Heart left ventricle (tissue), 16 donors: ENCODE measurements around the gene RAI1. TPM values are rescaled to one million over a fixed set of nuclear protein-coding genes. Genes with fewer than 3 reads are reported as not detected.

Experiments used
- ATAC-seq, 4 donors: fragments of 200-7000 bp; cut with Tn5 transposase; one replicate each; pipeline ENCODE4 v1.9.1; 2020 to 2022; ENCODE audit warnings: moderate library complexity in 4 of 4, mild to moderate bottlenecking in 3 of 4, moderate number of reproducible peaks in 1 of 4
- DNase-seq, 5 donors: peaks; one replicate each; pipeline ENCODE4 v3.0.0-alpha.2; 2020
- H3K27ac ChIP-seq, 12 donors: fragments of 200-600 bp; sonication (generic) in 4 of 12; one replicate each; pipeline versions ENCODE4 v1.5.0 to v1.8.0; 2016 to 2022; ENCODE audit warnings: mild to moderate bottlenecking in 2 of 12
- H3K27me3 ChIP-seq, 9 donors: fragments of 200-600 bp; sonication (generic) in 2 of 9; one replicate each; pipeline versions ENCODE4 v1.5.1 to v1.8.0; 2016 to 2022; ENCODE audit warnings: mild to moderate bottlenecking in 3 of 9
- H3K36me3 ChIP-seq, 9 donors: fragments of 200-600 bp; sonication (generic) in 2 of 9; one replicate each; pipeline versions ENCODE4 v1.5.0 to v1.8.0; 2018 to 2022; ENCODE audit warnings: mild to moderate bottlenecking in 2 of 9
- H3K4me1 ChIP-seq, 12 donors: fragments of 200-600 bp; sonication (generic) in 4 of 12; one replicate each; pipeline versions ENCODE4 v1.5.0 to v1.8.0; 2016 to 2022; ENCODE audit warnings: mild to moderate bottlenecking in 3 of 12
- H3K4me3 ChIP-seq, 12 donors: fragments of 200-600 bp; sonication (generic) in 4 of 12; one replicate each; pipeline versions ENCODE4 v1.5.0 to v1.8.0; 2017 to 2022; ENCODE audit warnings: mild to moderate bottlenecking in 9 of 12, moderate library complexity in 4 of 12
- H3K9me3 ChIP-seq, 12 donors: fragments of 200-600 bp; sonication (generic) in 4 of 12; one replicate each; pipeline versions ENCODE4 v1.5.0 to v1.8.0; 2016 to 2022; ENCODE audit warnings: mild to moderate bottlenecking in 1 of 12
- POLR2A ChIP-seq, 2 donors: fragments of 450-650 bp; IDR thresholded peaks; one replicate each; pipeline ENCODE4 v1.6.1; 2017; ENCODE audit warnings: antibody characterized with exemption in 2 of 2, mild to moderate bottlenecking in 2 of 2, moderate library complexity in 2 of 2
- WGBS, 4 donors: extraction: QIAGEN DNeasy Blood & Tissue Kit in 2 of 4; methylation state at CpG; one replicate each; pipeline versions ENCODE4 v1.1.5 to v1.1.7; 2013 to 2018; 5-methylcytosine and 5-hydroxymethylcytosine counted together
- intact Hi-C, 10 donors: fragments of 100-400 bp; cut with DNase I; formaldehyde crosslinking; loops; one replicate each; pipeline versions ENCODE4 v1.11.1 to v1.14.2; 2022
- polyA plus RNA-seq, 2 donors: library from polyadenylated mRNA; stranded (reverse); fragments of 200-250 nt; gene quantifications; one replicate each; pipeline ENCODE4 v1.2.3, GENCODE V29; 2013
- total RNA-seq, 9 donors: library from RNA; depleted of rRNA in 2 of 9; stranded (reverse); fragments of >200 nt in 2 of 9; fragmentation: NEBNext Ultra II Directional in 3 of 9; extraction: Animal tissue kit (Norgen Biotek cat#: 25700) in 3 of 9; gene quantifications; one replicate each; pipeline versions ENCODE4 v1.1.0 to v1.2.4, GENCODE V29; 2016 to 2023
- TF ChIP-seq, protein P1 (sequence below), 12 donors: fragments of 200-600 bp; sonication (generic) in 4 of 12; IDR thresholded peaks; one replicate each; pipeline versions ENCODE4 v1.5.0 to v1.8.0; 2018 to 2022; ENCODE audit warnings: antibody characterized with exemption in 12 of 12, mild to moderate bottlenecking in 5 of 12
- donor health status: ischemic (EF 13 %, LVEDD 7.1; RV severe dilation, severe dysfunction).
- donor health status: healthy with polysubstance abuse.
- donor health status: DM: no; HTN: yes; CAD: no.
- donor health status: DM: no; HTN: no; CAD: no.
- donor health status: ischemic (EF 25% LVEDD 6.9; RV normal size, moderate dysfunction).
- donor health status: ischemic (EF 25% LVEDD 5.7; RV mildly dilated, moderate dysfunction).
- donor health status: healthy.
- donor health status: DM: yes; HTN: yes; CAD: no.
- donor health status: ischemic (EF 35%, LVEDD 5.7; RV mildly dilated, moderate dysfunction).
- donor health status: nonischemic (EF 11% LVEDD 7.7; RV severe dilation, severe dysfunction).
- donor health status: DM: yes; HTN: yes; CAD: no.
- donor health status: PGD.
- donor health status: ischemic (EF 29% LVEDD 5.4; RV normal size, mild dysfunction).
- donor health status: nonischemic (EF 23%, LVEDD 6.1; RV moderate dilation, normal function).

RAI1 gene
- total and polyA plus RNA-seq, 11 donors = 15.1 to 37.2 (median 20.8) TPM

DNA sequence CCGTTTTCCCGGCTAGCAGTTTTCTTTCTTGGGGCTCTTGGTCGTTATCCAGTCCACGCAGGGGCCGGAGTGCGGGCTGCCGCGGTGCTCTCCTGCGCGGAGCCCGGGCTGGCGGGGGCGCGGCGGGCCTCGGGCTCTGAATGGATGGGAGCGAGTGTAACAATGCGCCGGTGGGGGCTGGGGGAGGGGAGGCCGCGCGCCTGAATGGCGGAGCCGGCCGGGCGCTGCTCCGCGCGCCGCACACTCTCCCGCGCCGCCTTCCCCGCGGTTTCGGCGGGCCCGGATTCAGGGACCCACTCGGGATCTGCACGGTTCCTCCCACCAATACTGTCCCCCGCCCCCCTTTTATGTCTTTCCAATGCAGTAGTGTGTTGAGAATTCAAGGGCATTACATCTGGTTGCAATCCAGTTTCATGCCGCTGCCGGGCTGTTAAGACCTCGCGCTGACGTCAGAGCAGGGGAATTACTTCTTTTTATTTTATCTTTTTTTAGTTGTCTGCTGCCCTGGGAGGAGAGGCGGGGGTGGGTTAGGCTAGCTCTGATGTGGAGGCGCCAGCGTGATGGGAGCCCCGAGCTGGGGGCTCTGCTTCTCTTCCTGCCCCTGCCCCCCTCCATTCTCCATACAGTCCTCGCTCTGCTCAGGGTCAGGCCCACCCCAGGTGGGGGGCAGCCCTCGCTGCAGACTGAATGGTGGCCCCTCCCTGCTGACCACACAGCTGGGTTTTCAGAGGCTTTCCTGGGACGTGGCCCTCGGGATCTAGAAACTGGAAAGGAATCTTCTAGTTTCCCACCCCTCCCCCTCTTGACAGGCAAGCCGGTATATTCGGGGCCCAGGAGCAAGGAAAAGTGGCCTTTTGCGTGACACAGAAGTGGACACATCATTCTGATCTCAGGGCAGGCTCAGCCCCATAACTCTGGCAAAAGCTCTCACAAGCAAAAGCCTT lies 1.8 kb downstream of the RAI1 start:
- intact Hi-C loops = loop anchor here (2.0 to 10.0 kb wide), 15 partner anchors 44 to 354 kb away; partner anchors contain the start of genes ATPAF2 (in 2 of the 10) and GID4 (in 2 of the 10)
- peak; percentile 51 to 75 (median 64) for ATAC-seq
- no peaks in the 10 kb centered on the region for H3K36me3 ChIP-seq
- 1 to 4% (median 2%) methylated on average over 25 to 57 of the region's 57 CpGs for whole genome bisulfite sequencing, 4 donors
- no peaks in the 10 kb centered on the region for H3K27me3 ChIP-seq
- peak overlapping the region; percentile 90 to 97 (median 96) for H3K27ac ChIP-seq
- H3K9me3 ChIP-seq = no peaks in the 10 kb centered on the region
- TF ChIP-seq, protein P1, sequence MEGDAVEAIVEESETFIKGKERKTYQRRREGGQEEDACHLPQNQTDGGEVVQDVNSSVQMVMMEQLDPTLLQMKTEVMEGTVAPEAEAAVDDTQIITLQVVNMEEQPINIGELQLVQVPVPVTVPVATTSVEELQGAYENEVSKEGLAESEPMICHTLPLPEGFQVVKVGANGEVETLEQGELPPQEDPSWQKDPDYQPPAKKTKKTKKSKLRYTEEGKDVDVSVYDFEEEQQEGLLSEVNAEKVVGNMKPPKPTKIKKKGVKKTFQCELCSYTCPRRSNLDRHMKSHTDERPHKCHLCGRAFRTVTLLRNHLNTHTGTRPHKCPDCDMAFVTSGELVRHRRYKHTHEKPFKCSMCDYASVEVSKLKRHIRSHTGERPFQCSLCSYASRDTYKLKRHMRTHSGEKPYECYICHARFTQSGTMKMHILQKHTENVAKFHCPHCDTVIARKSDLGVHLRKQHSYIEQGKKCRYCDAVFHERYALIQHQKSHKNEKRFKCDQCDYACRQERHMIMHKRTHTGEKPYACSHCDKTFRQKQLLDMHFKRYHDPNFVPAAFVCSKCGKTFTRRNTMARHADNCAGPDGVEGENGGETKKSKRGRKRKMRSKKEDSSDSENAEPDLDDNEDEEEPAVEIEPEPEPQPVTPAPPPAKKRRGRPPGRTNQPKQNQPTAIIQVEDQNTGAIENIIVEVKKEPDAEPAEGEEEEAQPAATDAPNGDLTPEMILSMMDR (IDR thresholded peaks at IDR 0.05) = peak in 1 of 12 donors; percentile 14
- no peak for TF ChIP-seq POLR2A (IDR thresholded peaks at IDR 0.05)
- peak overlapping the region; percentile 68 to 96 (median 81) for H3K4me3 ChIP-seq
- DNase-seq = peak; percentile 72 to 83 (median 78)
- peaks cover 15 to 57% (median 36%) of the 10 kb centered on the region in 12 donors for H3K4me1 ChIP-seq

DNA sequence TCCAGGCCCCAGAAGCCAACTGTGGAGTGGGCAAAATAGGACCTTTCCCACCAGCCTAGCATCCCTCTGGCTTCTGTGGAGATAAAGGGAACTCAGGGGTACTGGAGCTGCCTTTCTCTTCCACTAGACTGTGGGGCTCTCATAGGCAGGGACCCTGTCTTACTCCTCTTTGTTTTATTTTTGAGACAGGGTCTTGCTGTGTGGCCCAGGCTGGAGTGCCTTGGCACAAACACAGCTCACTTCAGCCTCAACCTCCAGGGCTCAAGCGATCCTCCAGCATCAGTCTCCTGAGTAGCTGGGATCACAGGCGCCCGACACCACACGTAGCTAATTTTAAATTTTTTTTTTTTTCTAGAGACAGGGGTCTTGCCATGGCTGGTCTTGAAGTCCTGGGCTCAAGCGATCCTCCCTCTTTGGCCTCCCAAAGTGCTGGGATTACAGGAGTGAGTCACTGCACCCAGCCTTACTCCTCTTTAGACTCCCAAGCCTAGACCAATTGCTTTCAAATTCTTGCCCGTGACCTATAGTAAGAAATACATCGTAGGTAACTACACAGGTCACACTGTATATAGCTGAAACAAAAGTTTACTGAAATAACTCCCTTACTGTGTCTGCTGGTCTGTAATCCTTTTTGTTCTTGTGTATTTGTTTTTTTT lies 2.6 kb downstream of the RAI1 start:
- WGBS, 4 donors = 83 to 91% (median 87%) methylated on average over 7 of the region's 7 CpGs
- TF ChIP-seq, protein P1 (IDR thresholded peaks at IDR 0.05) = no peak
- no peak for TF ChIP-seq POLR2A (IDR thresholded peaks at IDR 0.05)
- ATAC-seq = no peak
- Histone ChIP-seq H3K4me1 (peaks cover 15 to 57% (median 36%) of the 10 kb centered on the region in 12 donors), H3K9me3 (no peaks in the 10 kb centered on the region), H3K27me3 (no peaks in the 10 kb centered on the region), H3K36me3 (no peaks in the 10 kb centered on the region), H3K27ac (peak overlapping the region in 11 of 12 donors; percentile 93 to 97 (median 96)), H3K4me3 (peak overlapping the region in 7 of 12 donors; percentile 69 to 88 (median 78))
- intact Hi-C loops = loop anchor here (2.0 to 10.0 kb wide), 15 partner anchors 43 to 353 kb away; partner anchors contain the start of genes ATPAF2 (in 2 of the 10) and GID4 (in 2 of the 10)
- no peak for DNase-seq

DNA sequence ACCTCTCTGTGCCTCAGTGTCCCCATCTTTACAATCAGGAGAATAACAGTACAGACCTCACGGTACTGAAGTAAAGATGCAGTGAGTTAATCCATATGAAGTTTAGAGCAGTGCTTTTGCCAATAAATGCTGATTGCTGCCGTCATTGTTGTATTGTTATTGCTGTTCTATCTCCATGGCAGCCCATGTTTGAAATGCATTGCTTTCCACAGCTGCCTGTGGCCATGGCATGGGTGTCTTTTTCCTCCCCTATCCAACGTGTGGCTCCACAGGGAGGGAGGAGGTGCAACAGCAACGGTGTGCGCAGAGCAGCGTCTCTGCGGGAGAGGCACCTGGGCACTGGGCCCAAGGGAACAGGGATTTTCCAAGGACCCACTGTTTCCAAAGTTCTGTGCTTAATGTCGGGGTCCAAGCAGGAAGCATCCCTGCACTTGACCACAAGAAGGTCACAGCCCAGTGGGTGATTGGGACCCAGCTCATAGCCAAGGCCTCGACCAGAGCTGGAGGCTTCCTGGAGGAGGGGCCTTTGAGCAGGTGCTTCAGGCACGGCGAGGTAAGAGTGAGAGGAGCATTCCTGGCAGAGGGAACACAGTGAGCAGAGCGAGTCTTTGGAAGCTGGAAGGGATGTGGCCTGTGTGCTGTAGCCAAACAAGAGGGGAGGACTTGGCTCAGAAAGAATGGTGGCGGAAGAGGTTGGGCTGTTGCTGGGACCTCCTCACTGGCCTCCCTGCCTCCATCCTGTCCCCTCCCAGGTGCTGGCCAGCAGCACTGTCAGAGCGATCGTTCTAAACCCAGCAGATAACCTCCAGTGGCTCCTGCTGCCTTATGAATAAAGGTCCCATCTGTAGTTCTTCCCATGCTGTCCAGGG lies 3.9 kb downstream of the RAI1 start:
- DNase-seq (peak in 2 of 5 donors; percentile 62 to 64), ATAC-seq (peak; percentile 1 to 65 (median 29))
- intact Hi-C loops = loop anchor here (5.0 to 10.0 kb wide), 16 partner anchors 37 to 352 kb away; partner anchors contain the start of genes ATPAF2 (in 2 of the 10) and GID4 (in 2 of the 10)
- TF ChIP-seq, protein P1 (IDR thresholded peaks at IDR 0.05) = no peak
- no peak for TF ChIP-seq POLR2A (IDR thresholded peaks at IDR 0.05)
- Histone ChIP-seq H3K4me3 (peak overlapping the region in 1 of 12 donors; percentile 12), H3K4me1 (peaks cover 15 to 58% (median 38%) of the 10 kb centered on the region in 12 donors), H3K27ac (peak overlapping the region in 11 of 12 donors; percentile 49 to 95 (median 62)), H3K9me3 (no peaks in the 10 kb centered on the region), H3K27me3 (no peaks in the 10 kb centered on the region), H3K36me3 (no peaks in the 10 kb centered on the region)
- 23 to 30% (median 27%) methylated on average over 14 to 15 of the region's 15 CpGs for WGBS, 4 donors
